ENCODE measurements around the gene TIMM17A.
A peak's percentile ranks its signal among the peaks of the same experiment; 100 is the strongest.

Gene TIMM17A

DNA sequence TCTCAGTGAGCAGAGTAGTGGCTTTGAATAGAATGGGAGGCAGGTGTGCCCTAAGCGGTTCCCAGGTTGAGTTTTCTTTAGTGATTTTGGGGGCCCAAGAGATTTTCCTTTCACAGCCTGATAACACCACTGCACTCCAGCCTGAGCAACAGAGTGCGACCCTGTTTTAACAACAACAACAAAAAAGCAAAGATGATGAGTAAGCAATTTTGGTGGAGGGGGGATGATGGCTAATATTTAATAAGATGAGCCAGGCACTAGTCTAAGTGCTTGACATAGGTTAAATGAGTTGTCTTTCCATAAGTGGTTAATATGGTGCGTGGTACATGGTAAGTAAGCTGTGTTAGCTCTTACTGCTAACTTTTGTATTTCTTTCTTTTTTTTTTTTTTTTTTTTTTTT is 29.1 kb downstream of the TIMM17A start:
- no peak for DNase-seq (ENCODE audit: low spot score)

DNA sequence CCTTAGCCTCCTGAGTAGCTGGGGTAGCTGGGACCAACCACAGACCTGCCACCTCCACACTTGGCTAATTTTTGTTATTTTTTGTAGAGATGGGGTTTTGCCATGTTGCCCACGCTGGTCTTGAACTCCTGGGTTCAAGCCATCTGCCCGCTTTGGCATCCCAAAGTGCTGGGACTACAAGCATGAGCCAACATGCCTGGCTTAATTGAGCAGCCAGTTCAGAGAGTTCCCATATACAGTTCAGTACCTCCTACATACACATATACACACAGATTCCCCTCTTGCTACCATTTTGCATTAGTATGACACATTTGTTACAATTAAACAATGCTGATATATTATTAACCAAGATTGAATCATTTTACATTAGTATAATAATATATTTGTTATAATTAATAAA is 30.1 kb downstream of the TIMM17A start:
- DNase-seq (ENCODE audit: low spot score), result no peak

DNA sequence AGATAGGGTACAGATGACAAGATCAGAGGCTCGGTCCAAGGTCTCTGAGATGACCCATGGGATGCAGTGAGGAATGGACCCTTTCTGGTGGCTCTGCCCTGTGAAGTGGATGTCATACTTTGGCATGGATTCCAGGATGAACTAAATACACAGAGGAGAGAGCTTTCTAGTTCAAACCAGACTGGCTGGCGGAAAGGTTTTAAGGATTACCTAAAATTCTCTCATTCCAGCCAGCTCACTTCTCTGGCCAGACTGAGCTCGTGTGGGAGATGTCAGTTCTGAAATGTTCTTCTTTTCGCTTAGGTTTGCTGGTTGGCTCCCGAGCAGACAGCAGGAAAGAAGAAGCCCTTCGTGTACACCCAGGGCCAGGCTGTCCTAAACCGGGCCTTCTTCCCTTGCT is 33.3 kb downstream of the TIMM17A start:
- DNase-seq (ENCODE audit: low spot score), result no peak

DNA sequence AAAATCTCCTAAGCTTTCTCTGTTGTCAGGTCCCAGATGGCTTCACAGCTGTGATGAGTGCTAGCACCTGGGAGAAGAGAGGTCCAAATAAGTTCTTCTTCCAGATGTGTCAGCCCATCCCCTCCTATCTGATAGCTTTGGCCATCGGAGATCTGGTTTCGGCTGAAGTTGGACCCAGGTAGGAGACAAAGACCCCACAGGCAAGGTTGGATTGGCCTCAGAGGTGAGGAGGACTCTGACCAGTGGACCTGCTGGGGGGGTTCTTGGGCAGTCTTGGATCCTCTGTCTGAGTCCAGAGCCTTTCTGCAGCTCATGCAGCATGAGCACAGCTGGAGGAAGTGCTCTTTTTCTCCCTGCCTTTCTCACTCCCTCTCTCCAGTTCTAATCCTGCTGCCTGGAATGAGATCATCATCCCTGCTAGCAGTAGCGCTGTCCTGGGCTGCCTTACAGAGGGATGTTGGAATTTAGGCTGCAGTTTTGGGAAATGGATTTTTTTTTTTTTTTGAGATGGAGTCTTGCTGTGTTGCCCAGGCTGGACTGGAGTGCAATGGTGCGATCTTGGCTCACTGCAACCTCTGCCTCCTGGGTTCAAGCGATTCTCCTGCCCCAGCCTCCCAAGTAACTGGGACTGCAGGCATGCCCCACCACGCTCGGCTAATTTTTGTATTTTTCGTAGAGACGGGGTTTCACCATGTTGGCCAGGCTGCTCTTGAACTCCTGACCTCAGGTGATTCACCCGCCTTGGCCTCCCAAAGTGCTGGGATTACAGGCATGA is 34.2 kb downstream of the TIMM17A start:
- DNase-seq (ENCODE audit: low spot score), result no peak

DNA sequence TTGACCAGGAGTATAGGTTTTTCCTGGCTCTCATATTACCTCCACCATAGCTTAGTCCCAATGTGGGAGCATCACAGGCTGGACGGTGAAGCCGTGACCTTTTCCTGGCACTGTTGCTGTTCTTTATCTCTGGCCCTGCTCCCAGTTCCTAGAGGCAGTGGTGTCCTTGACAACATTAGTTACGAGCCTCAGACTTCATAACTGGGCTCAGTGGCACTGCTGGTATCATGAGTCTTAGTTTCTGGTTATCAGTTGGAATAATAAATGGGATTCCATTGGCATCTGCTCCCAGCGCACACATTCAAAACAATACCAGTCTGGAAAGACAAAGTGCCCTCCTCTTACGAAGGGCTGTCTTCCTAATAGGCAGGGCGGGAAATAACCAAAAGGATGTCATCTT is 35.1 kb downstream of the TIMM17A start:
- no peak for DNase-seq (ENCODE audit: low spot score)

DNA sequence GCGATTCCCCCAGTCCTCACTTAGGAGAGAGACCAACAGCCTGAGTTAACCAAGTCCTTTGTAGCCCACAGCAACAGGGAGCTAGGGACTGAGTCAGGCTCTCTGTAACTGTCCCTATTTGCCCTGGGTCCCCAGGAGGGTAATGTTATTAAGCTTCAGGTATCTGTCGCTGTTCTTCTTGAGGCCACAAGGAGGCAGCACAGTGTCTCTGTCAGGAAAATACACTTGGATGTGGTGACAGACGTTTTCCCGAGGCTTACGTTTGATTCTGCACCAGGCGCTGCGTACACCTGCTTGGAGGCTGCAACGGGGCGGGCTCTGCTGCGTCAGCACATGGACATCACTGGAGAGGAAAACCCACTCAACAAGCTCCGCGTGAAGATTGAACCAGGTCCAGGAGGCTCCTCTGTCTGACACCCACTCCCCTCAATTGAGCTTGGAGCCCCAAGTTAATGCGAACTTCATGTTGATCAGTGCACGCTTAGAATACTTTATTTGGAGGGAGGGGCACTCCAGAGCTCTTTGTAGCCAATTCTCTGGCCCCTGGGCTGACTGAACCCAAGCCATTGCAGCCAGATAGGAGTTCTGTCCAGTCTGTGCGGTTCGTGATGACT is 44.4 kb downstream of the TIMM17A start:
- peak; percentile 61 for DNase-seq (ENCODE audit: low spot score)

DNA sequence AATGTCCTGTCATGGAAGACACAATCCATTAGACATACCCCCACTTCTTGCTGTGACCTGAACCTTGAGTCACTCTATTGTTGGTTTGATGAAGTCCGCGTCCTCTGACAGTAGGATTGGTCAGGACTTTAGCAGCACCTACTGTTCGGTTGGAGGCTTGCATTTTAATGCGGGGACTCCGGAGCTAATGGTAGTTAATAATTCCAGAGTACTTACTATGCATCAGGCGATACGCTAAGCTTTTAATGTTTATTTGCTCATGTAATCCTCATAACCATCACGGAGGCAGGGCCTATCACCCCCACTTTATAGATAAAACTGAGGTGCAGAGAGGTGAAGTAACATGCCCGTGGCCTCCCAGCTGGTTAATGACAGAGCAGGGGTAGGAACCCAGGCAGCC is 47.2 kb downstream of the TIMM17A start:
- no peak for DNase-seq (ENCODE audit: low spot score)

DNA sequence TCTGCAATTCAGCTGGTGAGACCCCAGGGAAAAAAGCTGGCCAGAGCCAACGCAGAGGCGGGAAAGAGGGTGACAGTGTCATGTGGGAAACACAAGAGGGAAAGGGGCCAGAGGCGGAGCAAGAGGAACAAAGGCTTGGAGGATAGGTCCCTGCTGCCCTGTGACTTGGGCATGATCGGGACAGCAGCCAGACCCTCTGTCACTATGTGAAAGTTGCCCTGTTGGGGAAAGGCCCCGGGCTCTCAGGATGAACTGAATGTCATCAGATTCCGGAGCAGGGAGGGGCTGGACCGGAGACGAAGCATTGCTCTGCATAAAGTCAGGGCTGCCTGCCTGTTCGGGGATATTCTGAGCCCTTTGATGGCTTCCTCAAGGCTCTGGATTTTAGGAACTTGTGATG is 49.4 kb downstream of the TIMM17A start:
- DNase-seq (ENCODE audit: low spot score), result no peak

DNA sequence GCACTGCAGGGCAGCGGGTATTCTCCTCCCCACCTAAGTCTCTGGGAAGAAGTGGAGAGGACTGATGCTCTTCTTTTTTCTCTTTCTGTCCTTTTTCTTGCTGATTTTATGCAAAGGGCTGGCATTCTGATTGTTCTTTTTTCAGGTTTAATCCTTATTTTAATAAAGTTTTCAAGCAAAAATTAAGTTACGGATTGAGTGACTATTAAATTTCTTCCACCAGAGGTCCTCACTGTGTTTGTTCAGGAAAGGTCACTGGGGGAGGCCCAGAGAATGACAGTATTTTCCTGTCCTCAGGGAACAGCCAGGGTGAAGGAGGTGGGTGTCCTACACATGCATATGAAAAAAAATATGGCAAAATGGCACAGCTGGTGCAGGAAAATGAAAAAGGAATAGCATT is 50.7 kb downstream of the TIMM17A start:
- DNase-seq (ENCODE audit: low spot score), result no peak

DNA sequence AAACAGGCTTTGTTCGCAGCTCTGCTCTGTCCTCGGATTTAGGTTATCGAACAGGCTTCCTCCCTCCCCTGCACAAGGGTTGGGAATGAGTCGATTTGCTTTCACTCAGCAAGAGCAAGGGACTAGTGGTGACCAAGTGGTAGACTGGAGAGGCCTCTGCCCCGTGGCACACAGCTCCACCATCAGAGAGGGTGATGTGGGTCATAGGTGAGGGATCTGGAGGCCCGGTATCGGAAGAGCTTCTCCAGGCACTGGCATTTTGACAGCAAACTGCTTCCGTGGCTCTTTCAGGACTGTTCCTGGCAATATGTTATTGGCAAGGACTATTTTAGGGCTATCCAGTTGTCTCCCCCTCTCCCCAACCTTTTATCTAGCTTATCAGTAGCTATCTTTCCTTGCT is 52.0 kb downstream of the TIMM17A start:
- no peak for DNase-seq (ENCODE audit: low spot score)

DNA sequence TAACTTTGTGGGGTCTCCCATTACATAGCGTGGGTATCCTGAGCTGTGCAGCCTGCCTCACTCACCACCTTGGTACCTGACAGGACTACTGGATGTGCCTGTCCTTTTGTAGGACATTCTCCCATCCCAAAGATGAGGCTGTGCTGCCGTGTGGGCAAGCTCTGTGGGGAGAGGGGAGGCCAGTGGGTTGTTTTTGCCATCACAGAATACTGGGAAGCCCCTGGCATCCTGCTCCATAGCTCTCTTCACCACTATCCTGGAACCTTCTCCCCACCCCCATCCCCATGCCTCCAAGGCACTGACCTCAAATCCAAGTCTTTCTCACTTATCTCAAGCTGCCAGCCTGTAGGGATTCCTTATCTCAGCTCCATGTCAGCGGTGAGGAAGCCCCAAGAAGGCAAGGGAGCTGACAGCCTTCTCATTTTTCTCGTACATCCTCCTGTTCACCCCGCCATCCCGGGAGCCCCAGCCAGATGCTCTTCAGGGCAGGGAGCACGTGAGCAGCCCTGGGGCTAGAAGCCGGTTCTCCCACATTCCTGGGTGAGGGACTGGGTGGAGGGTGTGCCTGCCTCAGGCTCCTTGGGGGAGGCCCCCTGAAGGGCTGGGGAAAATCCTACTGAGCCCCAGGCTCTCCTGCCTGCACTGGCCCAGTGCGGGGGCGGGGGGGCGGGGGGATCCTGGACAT is 52.6 kb downstream of the TIMM17A start:
- DNase-seq (ENCODE audit: low spot score), result peak; percentile 69

DNA sequence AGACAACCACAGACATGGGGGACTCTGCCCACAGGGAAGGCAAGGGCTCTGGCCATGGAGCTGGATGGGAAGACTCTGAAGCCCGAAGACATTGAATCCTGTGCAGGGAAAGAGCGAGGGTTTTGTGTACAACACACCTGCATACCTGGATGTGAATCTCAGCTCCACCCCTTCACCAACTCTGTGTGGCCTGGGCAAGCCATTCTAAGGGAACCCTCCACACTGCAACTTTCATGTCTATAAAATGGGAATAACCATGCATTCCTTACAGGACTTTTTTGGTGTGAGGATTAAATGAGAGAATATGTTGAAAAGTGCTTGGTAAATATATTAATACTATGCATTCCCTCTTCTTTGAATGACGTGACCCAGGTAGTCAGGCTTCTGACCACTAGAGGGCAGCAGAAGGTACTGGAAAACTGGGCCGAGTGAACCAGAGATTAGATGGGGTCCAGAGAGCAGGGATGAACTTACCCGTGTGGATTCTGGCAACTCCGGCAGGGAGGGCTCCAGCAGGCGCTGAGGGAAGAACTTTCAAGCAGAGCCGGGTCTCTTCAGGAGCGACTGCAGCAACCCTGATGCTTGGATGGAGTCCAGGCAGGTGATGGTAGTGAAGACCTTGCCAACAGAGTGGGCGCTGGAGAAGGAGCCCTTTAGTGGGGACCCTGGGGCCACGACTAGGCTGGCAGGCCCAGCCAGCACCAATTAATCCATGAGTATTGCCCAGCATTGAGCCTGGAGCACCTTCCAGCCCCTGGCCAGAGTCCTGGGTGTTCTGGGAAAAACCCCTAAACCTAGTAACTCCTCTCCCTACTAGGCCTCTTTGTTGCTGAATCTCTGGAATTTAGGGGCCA is 54.2 kb downstream of the TIMM17A start:
- peak; percentile 84 for DNase-seq (ENCODE audit: low spot score)

DNA sequence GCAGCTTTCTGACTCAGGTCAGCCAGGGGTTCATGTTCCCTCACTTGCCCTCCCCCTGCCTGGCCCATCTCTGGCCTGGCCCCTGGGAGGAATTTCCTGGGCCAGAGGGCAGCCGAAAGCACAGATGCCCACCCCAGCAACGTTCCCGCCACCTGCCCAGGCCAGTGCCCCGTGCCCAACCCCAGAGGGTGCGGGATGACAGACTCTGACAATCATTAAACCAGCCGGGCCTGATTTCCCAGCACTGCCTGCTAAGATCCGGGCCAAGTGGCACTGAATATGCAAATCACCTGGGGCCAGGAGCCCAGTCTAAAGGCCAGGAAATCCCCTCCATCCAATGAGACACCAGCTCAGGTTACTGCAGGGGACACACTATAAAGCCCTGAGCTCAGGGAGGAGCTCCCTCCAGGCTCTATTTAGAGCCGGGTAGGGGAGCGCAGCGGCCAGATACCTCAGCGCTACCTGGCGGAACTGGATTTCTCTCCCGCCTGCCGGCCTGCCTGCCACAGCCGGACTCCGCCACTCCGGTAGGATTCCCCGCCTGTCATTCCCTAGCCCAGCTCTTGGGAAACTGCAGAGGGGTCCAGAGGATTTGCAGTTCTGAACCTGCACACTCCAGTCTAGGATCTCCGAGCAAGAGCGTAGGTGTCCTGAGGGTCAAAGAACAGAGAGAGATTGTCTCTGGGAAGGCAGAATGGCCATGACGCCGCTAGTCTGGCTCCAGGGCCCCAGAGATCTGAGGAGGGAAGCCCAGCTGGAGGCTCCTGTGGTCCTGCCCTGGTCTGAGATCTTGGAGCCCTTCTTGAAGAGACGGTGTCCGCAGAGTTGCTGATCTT is 55.1 kb downstream of the TIMM17A start, which contains the start of gene ELF3:
ELF3 (plus strand) TSS at position 408 of the 836 bp plus-strand sequence. CDS start 550 bp downstream, outside the sequence.
- DNase-seq (ENCODE audit: low spot score), result peak; percentile 86

DNA sequence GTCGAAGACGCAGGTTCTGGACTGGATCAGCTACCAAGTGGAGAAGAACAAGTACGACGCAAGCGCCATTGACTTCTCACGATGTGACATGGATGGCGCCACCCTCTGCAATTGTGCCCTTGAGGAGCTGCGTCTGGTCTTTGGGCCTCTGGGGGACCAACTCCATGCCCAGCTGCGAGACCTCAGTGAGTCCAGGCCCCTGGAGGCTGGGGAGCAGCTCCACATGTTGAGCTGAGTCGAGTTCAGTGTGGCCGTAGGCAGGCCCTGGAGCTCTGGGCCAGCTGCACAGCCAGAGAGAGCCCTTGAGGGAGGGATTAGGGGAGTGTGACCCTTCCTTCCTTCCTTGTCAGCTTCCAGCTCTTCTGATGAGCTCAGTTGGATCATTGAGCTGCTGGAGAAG is 56.7 kb downstream of the TIMM17A start:
- DNase-seq (ENCODE audit: low spot score), result no peak

DNA sequence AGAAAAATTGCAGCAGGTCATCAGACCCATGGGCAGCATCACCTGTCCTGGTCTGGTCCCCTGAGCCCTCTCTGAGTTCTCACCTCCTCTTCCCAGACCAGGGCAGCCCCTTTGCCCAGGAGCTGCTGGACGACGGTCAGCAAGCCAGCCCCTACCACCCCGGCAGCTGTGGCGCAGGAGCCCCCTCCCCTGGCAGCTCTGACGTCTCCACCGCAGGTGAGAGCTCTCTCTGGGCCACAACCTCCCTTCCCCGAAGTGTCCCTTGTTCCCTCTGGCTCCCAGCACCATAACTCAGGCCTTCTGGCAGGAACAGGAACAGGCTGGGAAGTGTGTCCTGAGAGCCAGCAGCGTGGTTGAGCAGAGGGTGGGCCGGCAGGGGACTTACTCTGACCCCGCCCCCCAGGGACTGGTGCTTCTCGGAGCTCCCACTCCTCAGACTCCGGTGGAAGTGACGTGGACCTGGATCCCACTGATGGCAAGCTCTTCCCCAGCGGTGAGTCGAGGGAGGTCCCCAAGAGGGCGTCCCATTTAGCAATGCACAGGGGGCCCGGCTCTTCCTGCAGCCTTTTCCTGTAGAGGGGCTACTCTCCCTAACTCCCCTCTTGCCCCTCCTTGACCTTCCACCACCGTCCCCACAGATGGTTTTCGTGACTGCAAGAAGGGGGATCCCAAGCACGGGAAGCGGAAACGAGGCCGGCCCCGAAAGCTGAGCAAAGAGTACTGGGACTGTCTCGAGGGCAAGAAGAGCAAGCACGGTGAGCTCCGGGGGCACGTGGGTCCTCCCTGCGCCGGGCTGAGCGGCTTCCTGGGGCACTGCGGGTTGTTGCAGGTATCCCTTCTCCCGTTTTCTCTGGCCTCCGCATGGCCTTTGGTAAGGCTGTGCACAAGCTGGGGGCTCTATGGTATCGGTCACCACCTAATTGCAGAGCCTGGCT is 57.5 kb downstream of the TIMM17A start:
- DNase-seq (ENCODE audit: low spot score), result no peak

DNA sequence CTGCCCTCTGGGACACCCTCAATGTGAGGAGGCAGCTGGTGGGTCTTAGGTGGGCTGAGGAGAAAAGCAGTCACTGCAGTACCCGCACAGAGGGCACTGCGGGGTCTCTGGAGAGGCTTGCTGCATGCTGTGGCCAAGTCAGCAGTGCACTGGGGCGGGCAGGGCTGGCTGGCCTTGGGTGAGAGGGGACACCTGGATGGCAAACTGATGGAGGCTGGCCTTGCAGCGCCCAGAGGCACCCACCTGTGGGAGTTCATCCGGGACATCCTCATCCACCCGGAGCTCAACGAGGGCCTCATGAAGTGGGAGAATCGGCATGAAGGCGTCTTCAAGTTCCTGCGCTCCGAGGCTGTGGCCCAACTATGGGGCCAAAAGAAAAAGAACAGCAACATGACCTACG is 58.3 kb downstream of the TIMM17A start:
- no peak for DNase-seq (ENCODE audit: low spot score)

DNA sequence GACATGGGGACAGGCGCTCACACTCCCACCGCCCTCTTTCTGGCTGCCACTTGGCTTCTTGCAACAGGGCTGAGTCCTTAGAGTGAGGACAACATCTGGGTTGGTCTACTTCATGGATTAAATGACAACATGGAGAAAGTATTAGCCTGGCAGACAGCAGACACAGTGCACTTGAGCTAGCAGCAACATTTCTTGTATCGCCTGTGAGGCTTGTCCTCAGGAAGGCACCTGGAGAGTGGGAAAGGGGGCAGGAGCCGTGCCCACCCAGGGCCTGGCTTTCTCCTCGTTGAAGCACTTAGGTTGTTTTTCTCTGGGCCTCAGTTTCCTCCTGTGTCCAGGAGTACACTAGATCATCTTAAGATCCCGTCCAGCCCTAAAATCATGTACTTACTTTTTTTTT is 58.8 kb downstream of the TIMM17A start:
- DNase-seq (ENCODE audit: low spot score), result no peak

DNA sequence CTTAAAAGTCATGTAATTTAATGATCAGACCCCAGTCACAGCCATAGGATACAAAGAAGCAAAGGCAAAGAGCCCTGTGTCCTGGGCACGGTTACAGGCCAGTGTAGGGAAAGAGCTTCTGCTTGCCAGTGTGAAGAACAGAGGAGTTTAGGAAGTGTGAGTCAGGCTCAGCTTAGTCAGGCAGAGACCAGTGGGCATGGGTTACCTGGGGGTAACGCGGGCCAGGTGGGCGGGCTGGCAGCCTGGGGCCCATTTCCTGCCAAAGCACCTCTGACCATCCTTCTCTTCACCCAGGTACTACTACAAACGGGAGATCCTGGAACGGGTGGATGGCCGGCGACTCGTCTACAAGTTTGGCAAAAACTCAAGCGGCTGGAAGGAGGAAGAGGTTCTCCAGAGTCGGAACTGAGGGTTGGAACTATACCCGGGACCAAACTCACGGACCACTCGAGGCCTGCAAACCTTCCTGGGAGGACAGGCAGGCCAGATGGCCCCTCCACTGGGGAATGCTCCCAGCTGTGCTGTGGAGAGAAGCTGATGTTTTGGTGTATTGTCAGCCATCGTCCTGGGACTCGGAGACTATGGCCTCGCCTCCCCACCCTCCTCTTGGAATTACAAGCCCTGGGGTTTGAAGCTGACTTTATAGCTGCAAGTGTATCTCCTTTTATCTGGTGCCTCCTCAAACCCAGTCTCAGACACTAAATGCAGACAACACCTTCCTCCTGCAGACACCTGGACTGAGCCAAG is 59.8 kb downstream of the TIMM17A start:
- DNase-seq (ENCODE audit: low spot score), result no peak

DNA sequence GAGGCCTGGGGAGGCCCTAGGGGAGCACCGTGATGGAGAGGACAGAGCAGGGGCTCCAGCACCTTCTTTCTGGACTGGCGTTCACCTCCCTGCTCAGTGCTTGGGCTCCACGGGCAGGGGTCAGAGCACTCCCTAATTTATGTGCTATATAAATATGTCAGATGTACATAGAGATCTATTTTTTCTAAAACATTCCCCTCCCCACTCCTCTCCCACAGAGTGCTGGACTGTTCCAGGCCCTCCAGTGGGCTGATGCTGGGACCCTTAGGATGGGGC is 60.3 kb downstream of the TIMM17A start:
- no peak for DNase-seq (ENCODE audit: low spot score)

Data from ecto neural progenitor cell (in vitro differentiated cells).